Skin epidermis (tissue), 12 donors: ENCODE measurements around the gene SF3A1.
"Not testable (repeated sequence)": the region's sequence is repeated elsewhere in the genome, so short reads cannot be mapped to it uniquely, and the experiment has no call there.

Experiments
- H3K27ac ChIP-seq, 21 experiments: fragments of 200-600 bp; sonication (generic) in 11 of 21; one replicate each; pipeline ENCODE4 v1.5.0; 2020; ENCODE audit warnings: mild to moderate bottlenecking in 3 of 21, inconsistent platforms in 2 of 21, moderate library complexity in 2 of 21
- H3K4me3 ChIP-seq, 7 experiments: fragments of 200-600 bp; sonication (generic) in 2 of 7; one replicate each; pipeline ENCODE4 v1.5.0; 2020; ENCODE audit warnings: inconsistent platforms in 2 of 7, mild to moderate bottlenecking in 2 of 7, moderate library complexity in 1 of 7

SF3A1 gene

GRCh38 chr22:30358541-30358940, 1.8 kb upstream of the SF3A1 start:
- Histone ChIP-seq H3K27ac (no peak overlapping the region), H3K4me3 (no peak overlapping the region)

DNA sequence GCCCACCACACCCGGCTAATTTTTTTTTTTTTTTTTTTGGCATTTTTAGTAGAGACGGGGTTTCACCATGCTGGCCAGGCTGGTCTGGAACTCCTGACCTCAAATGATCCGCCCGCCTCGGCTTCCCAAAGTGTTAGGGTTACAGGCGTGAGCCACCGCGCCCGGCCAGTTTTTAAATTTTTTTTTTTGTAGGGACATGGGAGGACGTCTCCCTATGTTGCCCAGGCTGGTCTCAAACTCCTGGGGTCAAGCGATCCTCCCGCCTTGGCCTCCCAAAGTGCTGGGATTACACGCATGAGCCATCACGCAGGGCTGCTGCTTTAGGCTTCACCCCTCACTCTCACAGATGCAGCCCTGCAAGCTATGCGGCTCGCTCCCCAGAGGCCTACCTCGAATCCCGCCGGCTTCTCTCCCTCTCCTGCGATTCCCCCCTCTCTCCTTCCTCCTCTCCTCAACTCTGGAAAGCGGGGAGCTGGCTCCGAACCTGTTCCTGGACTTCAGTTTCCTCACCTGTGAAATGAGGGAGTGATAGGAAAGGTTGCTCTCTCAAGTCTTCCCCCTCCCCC, 1.0 kb upstream of the SF3A1 start:
- Histone ChIP-seq H3K27ac (peak overlapping the region in 3 of 21 experiments; percentile 95 to 99 (median 96)), H3K4me3 (peak overlapping the region in 4 of 7 experiments; percentile 67 to 94 (median 86))

GRCh38 chr22:30357236-30357570, 509 bp upstream of the SF3A1 start:
- H3K27ac ChIP-seq = peak overlapping the region in 16 of 21 experiments; percentile 90 to 100 (median 96)

DNA sequence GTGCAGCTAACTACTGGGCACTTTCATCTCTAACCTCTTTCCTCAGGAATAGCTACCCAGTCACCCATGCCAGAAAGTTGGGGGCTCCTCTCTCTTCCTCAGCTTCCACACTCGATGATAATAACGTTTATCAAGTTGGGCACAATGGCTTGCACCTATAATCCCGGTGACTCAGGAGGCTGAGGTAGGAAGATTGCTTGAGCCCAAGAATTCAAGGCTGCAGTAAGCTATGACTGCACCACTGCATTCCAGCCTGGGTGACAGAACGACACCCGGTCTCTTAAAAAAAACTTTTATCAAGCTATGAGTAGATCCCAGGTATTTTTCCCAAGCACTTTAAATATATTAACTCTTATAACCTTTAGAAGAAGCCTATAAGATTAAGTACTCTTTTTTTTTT, 2.0 kb downstream of the SF3A1 start:
- peak overlapping the region in 3 of 21 experiments; percentile 4 to 96 (median 95) for H3K27ac ChIP-seq

More at GRCh38 chr22:30357236-30357570, 509 bp upstream of the SF3A1 start:
- H3K4me3 ChIP-seq = peak overlapping the region; percentile 65 to 94 (median 81)

GRCh38 chr22:30351226-30351625, 5.5 kb downstream of the SF3A1 start:
- Histone ChIP-seq H3K4me3 (no peak overlapping the region), H3K27ac (no peak overlapping the region)

More for the DNA sequence above, 2.0 kb downstream of the SF3A1 start:
- no peak overlapping the region for H3K4me3 ChIP-seq

GRCh38 chr22:30348809-30349208, 7.9 kb downstream of the SF3A1 start:
- H3K4me3 ChIP-seq = no peak overlapping the region
- peak overlapping the region in 11 of 21 experiments; percentile 0 to 76 (median 38) for H3K27ac ChIP-seq

DNA sequence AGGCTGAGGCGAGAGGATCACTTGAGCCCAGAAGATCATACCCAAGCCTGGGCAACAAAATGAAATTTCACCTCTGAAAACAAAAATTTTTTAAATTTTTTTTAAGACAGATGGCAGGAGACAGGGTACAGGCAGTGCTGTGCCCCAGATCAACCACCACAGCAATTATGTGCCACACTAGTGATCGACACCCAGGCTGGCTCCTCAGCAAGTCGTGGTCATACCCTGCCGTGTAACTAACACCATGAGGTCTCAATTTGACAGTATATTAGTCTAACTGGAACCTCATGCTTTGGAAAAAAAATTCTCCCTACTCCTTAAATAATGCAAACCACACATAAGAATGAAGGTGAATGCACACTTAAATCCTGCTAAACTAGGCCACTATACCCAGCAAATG, 8.3 kb downstream of the SF3A1 start:
- no peak overlapping the region for H3K4me3 ChIP-seq

DNA sequence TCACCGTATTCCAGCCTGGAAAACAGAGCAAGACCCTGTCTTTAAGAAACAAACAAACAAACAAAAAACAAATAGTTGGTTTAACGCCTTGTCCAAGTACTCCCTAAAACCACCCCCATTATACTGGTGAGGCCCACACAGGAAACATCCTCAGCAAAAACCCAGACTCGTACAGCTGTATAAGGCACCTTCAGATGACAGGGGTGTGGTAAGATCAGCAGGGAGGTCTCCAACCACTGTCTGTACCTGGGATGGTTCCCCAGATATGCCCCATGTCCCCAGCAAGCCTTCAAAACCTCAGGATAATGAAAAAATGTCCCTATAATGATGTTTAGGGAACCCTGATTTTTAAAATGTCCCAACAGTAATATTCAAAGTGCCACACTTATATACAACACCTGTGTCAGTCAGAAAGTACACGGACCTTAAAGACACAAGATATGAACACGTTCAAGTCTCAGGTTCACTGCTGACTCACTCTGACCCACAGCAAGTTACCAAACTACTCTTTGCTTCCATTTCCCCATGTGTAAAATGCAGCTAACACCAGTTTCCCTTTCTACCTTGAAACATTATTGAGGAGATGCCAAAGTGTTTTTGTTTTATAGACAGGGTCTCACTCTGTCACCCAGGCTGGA, 9.3 kb downstream of the SF3A1 start:
- Histone ChIP-seq H3K27ac (peak overlapping the region in 5 of 21 experiments; percentile 5 to 76 (median 44)), H3K4me3 (no peak overlapping the region)

More for the DNA sequence above, 8.3 kb downstream of the SF3A1 start:
- H3K27ac ChIP-seq = peak overlapping the region in 13 of 21 experiments; percentile 0 to 76 (median 38)

GRCh38 chr22:30344447-30345200, 12.1 kb downstream of the SF3A1 start:
- H3K27ac ChIP-seq = peak overlapping the region in 1 of 21 experiments; percentile 19
- H3K4me3 ChIP-seq = no peak overlapping the region

- H3K27ac ChIP-seq = peak overlapping the region in 4 of 21 experiments; percentile 14 to 37 (median 23)
- no peak overlapping the region for H3K4me3 ChIP-seq
These were observed 15.6 kb downstream of the SF3A1 start for GRCh38 chr22:30340911-30341685.

- Histone ChIP-seq H3K4me3 (no peak overlapping the region), H3K27ac (no peak overlapping the region)
These were observed 17.9 kb downstream of the SF3A1 start for GRCh38 chr22:30338802-30339201.

DNA sequence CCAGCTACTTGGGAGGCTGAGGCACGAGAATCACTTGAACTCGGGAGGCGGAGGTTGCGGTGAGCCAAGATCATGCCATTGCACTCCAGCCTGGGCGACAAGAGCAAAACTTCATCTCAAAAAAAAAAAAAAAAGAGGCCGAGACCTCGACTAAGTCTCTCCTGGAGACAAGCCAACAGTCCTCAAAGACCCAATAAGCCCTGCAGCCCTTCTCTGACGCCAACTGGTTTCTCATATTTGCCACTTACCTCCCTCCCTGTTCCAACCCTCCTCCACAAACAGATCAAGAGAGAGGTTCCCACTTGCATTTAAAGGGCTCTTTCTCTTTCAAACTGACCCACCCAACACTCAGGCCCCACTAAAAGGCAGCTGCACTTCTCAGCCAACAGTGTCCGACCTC, 18.4 kb downstream of the SF3A1 start:
- H3K4me3 ChIP-seq, H3K27ac ChIP-seq: not testable (repeated sequence)

DNA sequence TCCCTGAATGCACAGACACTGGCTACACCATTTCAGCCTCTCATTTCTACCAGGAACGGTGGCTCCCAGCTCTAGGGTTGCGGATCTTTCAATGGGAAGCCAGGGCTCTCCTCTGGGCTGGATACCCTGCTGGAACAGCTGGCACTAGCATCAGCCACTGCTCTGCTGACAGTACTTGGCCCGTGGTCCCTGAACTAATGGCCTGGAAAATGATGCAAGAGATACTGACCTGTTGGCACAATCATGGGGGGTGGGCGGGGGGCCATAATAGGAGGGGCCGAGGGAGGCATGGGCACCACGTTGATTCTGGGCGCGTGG, 19.3 kb downstream of the SF3A1 start:
- H3K27ac ChIP-seq = no peak overlapping the region
- H3K4me3 ChIP-seq = no peak overlapping the region

- Histone ChIP-seq H3K4me3 (no peak overlapping the region), H3K27ac (no peak overlapping the region)
These were observed 19.8 kb downstream of the SF3A1 start for GRCh38 chr22:30336752-30337460.

DNA sequence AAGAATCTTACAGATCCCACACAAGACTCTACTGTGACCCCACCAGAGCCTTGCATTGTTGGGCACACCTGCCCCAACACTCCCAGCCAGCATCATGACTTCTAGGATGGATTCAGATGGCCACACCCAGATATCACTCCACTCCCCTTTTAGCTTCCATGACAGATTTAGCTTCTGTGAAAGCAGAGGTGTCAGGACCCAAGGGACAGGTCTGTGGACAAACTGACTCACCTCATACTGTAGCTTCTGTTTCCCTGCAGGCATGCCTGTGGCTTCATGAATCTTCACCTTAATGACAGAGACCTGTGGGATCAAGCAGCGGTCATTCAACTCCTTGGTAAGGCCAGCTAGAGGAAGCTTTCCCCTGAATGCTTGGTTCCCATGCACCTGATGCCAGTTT, 21.5 kb downstream of the SF3A1 start:
- Histone ChIP-seq H3K27ac (no peak overlapping the region), H3K4me3 (no peak overlapping the region)

DNA sequence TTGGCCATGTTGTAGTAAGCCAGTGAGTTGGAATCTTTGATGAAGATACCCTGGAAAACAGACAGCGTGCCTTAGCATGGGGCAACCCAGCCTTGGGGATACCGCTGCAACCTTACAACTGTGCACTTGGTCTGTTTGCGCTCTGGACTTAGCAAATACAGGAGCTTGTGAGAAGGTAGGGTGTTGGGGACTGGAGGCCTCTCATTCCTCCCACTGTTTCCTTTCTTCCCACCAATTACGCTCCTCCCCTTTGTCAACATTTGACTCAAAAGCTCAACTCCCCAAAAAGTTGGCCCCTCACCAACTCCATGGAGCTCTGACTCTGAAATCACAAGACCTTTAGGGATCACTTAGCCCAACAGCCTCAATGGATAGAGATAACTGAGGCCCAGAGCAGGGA, 22.0 kb downstream of the SF3A1 start:
- H3K27ac ChIP-seq = no peak overlapping the region
- H3K4me3 ChIP-seq = no peak overlapping the region

GRCh38 chr22:30333707-30334087, 23.0 kb downstream of the SF3A1 start:
- Histone ChIP-seq H3K4me3 (no peak overlapping the region), H3K27ac (no peak overlapping the region)

GRCh38 chr22:30332994-30333706, 23.5 kb downstream of the SF3A1 start:
- Histone ChIP-seq H3K27ac (peak overlapping the region in 2 of 21 experiments; percentile 15 to 55), H3K4me3 (no peak overlapping the region)

GRCh38 chr22:30332551-30332950, 24.1 kb downstream of the SF3A1 start:
- no peak overlapping the region for H3K4me3 ChIP-seq

More at GRCh38 chr22:30332551-30332950, 24.1 kb downstream of the SF3A1 start:
- peak overlapping the region in 2 of 21 experiments; percentile 15 to 55 for H3K27ac ChIP-seq
